Measurements from ENCODE around the gene ZBED3. TPM values are rescaled to one million over a fixed set of nuclear protein-coding genes. Genes with fewer than 3 reads are reported as not detected.

The ZBED3 gene
- total and polyA plus RNA-seq, 9 of the 15 experiments (the other 6 are each of a cell fraction or from before 2014, with no cell fraction given), result 0.01 to 0.03 (median 0.01) TPM; not detected in 5

DNA sequence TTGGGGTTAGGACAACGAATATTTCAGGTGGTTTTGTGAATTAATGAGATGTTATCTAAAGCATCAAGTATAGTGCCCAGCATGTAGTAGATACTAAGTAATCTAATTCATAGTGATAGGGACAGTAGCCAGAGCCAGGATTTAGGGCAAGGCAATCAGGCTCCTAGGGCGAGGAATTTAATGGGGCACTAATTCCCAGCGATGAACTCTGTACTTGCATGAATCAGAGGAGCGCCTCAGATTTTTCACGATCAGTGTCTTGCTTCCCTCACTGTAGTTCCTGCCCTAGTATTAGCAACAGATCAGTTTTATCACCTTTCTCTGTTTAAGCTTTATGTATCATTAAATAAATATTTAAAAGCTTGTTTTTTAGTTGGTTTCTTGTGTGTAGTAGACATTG lies 53.7 kb downstream of the ZBED3 start:
- Histone ChIP-seq H3K9me3 (replicated peaks; ENCODE audit: control insufficient read depth, insufficient read depth, low read depth, low read length) (peaks cover 17% of the 10 kb centered on the region), H3K9me1 (ENCODE audit: control insufficient read depth, insufficient read depth, low read length) (no peaks in the 10 kb centered on the region), H3K36me3 (ENCODE audit: control insufficient read depth, insufficient read depth, low read length) (peaks cover 36% of the 10 kb centered on the region), H2AFZ (ENCODE audit: low read depth, low read length) (no peak overlapping the region), H3K4me1 (replicated peaks in 1 of 2; ENCODE audit: control insufficient read depth in 2 of 2, insufficient read depth in 2 of 2, low read length in 2 of 2) (peaks cover 4 to 14% of the 10 kb centered on the region in 2 experiments; a peak in 4 of 5 replicates), H3K27ac (ENCODE audit: extremely low read depth, low read depth, low read length) (no peak overlapping the region), H3K79me2 (ENCODE audit: control insufficient read depth, insufficient read depth, low read length) (peaks cover 17% of the 10 kb centered on the region), H3K4me2 (ENCODE audit: insufficient read depth, low read length) (no peak overlapping the region), H3K9ac (ENCODE audit: insufficient read depth in 1 of 2, low read depth in 2 of 2, low read length in 2 of 2) (no peak overlapping the region), H3K27me3 (ENCODE audit: control insufficient read depth in 2 of 2, insufficient read depth in 2 of 2, low read length in 2 of 2) (no peaks in the 10 kb centered on the region), H4K20me1 (replicated peaks; ENCODE audit: control insufficient read depth, insufficient read depth, low read length) (no peaks in the 10 kb centered on the region), H3K4me3 (no peak overlapping the region)
- in situ Hi-C loops (cut with MboI), result no loop called here
- WGBS (ENCODE audit: insufficient coverage, low coverage, missing lambda C conversion rate), result 85% methylated on average over 5 of the region's 5 CpGs
- BruUV-seq (replicated peaks), result no TSS peak
- ChIA-PET POLR2A (interaction anchor here (0.7 kb wide), 1 partner anchor 143 kb away, joined by 3 read pairs; no protein-coding TSS in a partner anchor), CTCF (ENCODE audit: low intra/inter-chr PET ratio) (no interaction called here)
- intact Hi-C loops (cut with micrococcal nuclease), result no loop called here
- ATAC-seq (no peak), FAIRE-seq (no peak), DNase-seq (ENCODE audit: extremely low read depth in 1 of 4, low spot score in 3 of 4) (no peak)
- TF ChIP-seq HDAC2 (IDR thresholded peaks at IDR 0.05) (no peak), CREB1 (IDR thresholded peaks at IDR 0.05) (no peak), CREB1 (CRISPR knock-in tag; IDR thresholded peaks at IDR 0.05) (no peak), HNRNPL (IDR thresholded peaks at IDR 0.05; ENCODE audit: low read depth, low read length) (no peak), ARID2 (IDR thresholded peaks at IDR 0.05) (no peak), RHOXF2B (CRISPR knock-in tag; conservative IDR thresholded peaks at IDR 0.05) (no peak)
- TF ChIP-seq, protein P1, sequence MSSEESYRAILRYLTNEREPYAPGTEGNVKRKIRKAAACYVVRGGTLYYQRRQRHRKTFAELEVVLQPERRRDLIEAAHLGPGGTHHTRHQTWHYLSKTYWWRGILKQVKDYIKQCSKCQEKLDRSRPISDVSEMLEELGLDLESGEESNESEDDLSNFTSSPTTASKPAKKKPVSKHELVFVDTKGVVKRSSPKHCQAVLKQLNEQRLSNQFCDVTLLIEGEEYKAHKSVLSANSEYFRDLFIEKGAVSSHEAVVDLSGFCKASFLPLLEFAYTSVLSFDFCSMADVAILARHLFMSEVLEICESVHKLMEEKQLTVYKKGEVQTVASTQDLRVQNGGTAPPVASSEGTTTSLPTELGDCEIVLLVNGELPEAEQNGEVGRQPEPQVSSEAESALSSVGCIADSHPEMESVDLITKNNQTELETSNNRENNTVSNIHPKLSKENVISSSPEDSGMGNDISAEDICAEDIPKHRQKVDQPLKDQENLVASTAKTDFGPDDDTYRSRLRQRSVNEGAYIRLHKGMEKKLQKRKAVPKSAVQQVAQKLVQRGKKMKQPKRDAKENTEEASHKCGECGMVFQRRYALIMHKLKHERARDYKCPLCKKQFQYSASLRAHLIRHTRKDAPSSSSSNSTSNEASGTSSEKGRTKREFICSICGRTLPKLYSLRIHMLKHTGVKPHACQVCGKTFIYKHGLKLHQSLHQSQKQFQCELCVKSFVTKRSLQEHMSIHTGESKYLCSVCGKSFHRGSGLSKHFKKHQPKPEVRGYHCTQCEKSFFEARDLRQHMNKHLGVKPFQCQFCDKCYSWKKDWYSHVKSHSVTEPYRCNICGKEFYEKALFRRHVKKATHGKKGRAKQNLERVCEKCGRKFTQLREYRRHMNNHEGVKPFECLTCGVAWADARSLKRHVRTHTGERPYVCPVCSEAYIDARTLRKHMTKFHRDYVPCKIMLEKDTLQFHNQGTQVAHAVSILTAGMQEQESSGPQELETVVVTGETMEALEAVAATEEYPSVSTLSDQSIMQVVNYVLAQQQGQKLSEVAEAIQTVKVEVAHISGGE (CRISPR knock-in tag; IDR thresholded peaks at IDR 0.05), result no peak

All from K562 (cell line).